H9 (cell line): Measurements from ENCODE around the gene ANAPC2. TPM values are rescaled to one million over a fixed set of nuclear protein-coding genes. Genes with fewer than 3 reads are reported as not detected.
A peak's percentile ranks its signal among the peaks of the same experiment; 100 is the strongest.
"Not testable (repeated sequence)": the region's sequence is repeated elsewhere in the genome, so short reads cannot be mapped to it uniquely, and the experiment has no call there.

Experiments
- DNase-seq: peaks from one replicate; pipeline ENCODE4 v3.0.0-alpha.2; 2017
- H2AFZ ChIP-seq: one replicate; pipeline ENCODE4 v1.6.1; 2013; ENCODE audit warnings: mild to moderate bottlenecking, low read length, control low read depth, moderate library complexity
- H2AK5ac ChIP-seq: 2 replicates; pipeline ENCODE4 v1.6.1; 2013; ENCODE audit warnings: low read length, control low read depth, mixed read lengths; ENCODE audit not compliant: insufficient read length
- H2BK120ac ChIP-seq: one replicate; pipeline ENCODE4 v1.6.1; 2013; ENCODE audit warnings: low read depth, mild to moderate bottlenecking, low read length, control low read depth, inconsistent platforms; ENCODE audit not compliant: poor library complexity, severe bottlenecking
- H2BK12ac ChIP-seq: 2 replicates; pipeline ENCODE4 v1.6.1; 2013; ENCODE audit warnings: low read length, control low read depth, mixed read lengths, low read depth; ENCODE audit not compliant: insufficient read length
- H2BK15ac ChIP-seq: 2 replicates; pipeline ENCODE4 v1.6.1; 2013; ENCODE audit warnings: low read depth, low read length, control low read depth
- H2BK20ac ChIP-seq: one replicate; pipeline ENCODE4 v1.6.1; 2013; ENCODE audit warnings: low read depth, mild to moderate bottlenecking, low read length, control low read depth, inconsistent platforms; ENCODE audit not compliant: poor library complexity, severe bottlenecking
- H2BK5ac ChIP-seq: 2 replicates; pipeline ENCODE4 v1.6.1; 2013; ENCODE audit warnings: low read length, control low read depth, mixed read lengths; ENCODE audit not compliant: insufficient read length
- H3K14ac ChIP-seq: 2 replicates; pipeline ENCODE4 v1.6.1; 2013; ENCODE audit warnings: low read length, control low read depth; ENCODE audit not compliant: insufficient read depth
- H3K18ac ChIP-seq: 2 replicates; pipeline ENCODE4 v1.6.1; 2013; ENCODE audit warnings: low read depth, mild to moderate bottlenecking, mixed read lengths, low read length, control low read depth; ENCODE audit not compliant: insufficient read length
- H3K23ac ChIP-seq: 2 replicates; pipeline ENCODE4 v1.6.1; 2013; ENCODE audit warnings: low read length, control low read depth, mixed read lengths, low read depth; ENCODE audit not compliant: insufficient read length
- H3K23me2 ChIP-seq: 2 replicates; pipeline ENCODE4 v1.6.1; 2013; ENCODE audit warnings: low read depth, mild to moderate bottlenecking, mixed read lengths, low read length, control low read depth; ENCODE audit not compliant: insufficient read length, poor library complexity, severe bottlenecking
- H3K27ac ChIP-seq: 2 replicates; pipeline ENCODE4 v1.5.1; 2013; ENCODE audit warnings: low read length, control low read depth, mixed read lengths, low read depth; ENCODE audit not compliant: insufficient read length
- H3K27me3 ChIP-seq: 2 replicates; pipeline ENCODE4 v1.6.1; 2013; ENCODE audit warnings: low read length, control low read depth, inconsistent platforms; ENCODE audit not compliant: insufficient read depth
- H3K4ac ChIP-seq: 2 replicates; pipeline ENCODE4 v1.6.1; 2013; ENCODE audit warnings: low read depth, mild to moderate bottlenecking, control low read depth, inconsistent platforms, low read length, moderate library complexity
- H3K4me1 ChIP-seq: 2 replicates; pipeline ENCODE4 v1.6.1; 2013; ENCODE audit warnings: low read length, control low read depth, inconsistent platforms; ENCODE audit not compliant: insufficient read depth
- H3K4me2 ChIP-seq: 2 replicates; pipeline ENCODE4 v1.6.1; 2013; ENCODE audit warnings: low read length, control low read depth, mixed read lengths; ENCODE audit not compliant: insufficient read length, insufficient read depth
- H3K56ac ChIP-seq: 2 replicates; pipeline ENCODE4 v1.6.1; 2013; ENCODE audit warnings: low read depth, mild to moderate bottlenecking, mixed read lengths, low read length, control low read depth; ENCODE audit not compliant: insufficient read length
- H3K79me1 ChIP-seq: 2 replicates; pipeline ENCODE4 v1.6.1; 2013; ENCODE audit warnings: low read depth, mild to moderate bottlenecking, moderate library complexity, low read length, control low read depth, inconsistent platforms; ENCODE audit not compliant: insufficient read depth, poor library complexity, severe bottlenecking
- H3K79me2 ChIP-seq: 2 replicates; pipeline ENCODE4 v1.6.1; 2013; ENCODE audit warnings: low read length, control low read depth, inconsistent platforms; ENCODE audit not compliant: insufficient read depth
- H3K9ac ChIP-seq: 2 replicates; pipeline ENCODE4 v1.6.1; 2013; ENCODE audit warnings: low read length, control low read depth, mixed read lengths; ENCODE audit not compliant: insufficient read length; ENCODE audit errors: extremely low read depth
- H3K9me3 ChIP-seq: one replicate; pipeline ENCODE4 v1.6.1; 2013; ENCODE audit warnings: low read depth, low read length, inconsistent platforms; ENCODE audit not compliant: control insufficient read depth
- H3T11ph ChIP-seq: one replicate; pipeline ENCODE4 v1.6.1; 2013; ENCODE audit warnings: mild to moderate bottlenecking, low read length, control low read depth, inconsistent platforms
- H4K20me1 ChIP-seq: one replicate; pipeline ENCODE4 v1.6.1; 2013; ENCODE audit not compliant: control insufficient read depth, insufficient read length, insufficient read depth
- H4K5ac ChIP-seq: 2 replicates; pipeline ENCODE4 v1.6.1; 2013; ENCODE audit warnings: low read depth, mild to moderate bottlenecking, mixed read lengths, low read length, control low read depth; ENCODE audit not compliant: insufficient read length
- H4K8ac ChIP-seq: replicated peaks from 2 replicates; pipeline ENCODE4 v1.6.1; 2013; ENCODE audit warnings: low read length, control low read depth, mixed read lengths, low read depth; ENCODE audit not compliant: insufficient read length
- H4K91ac ChIP-seq: 2 replicates; pipeline ENCODE4 v1.6.1; 2013; ENCODE audit warnings: low read depth, mild to moderate bottlenecking, moderate library complexity, mixed read lengths, low read length, control low read depth; ENCODE audit not compliant: insufficient read length
- H3K27ac Mint-ChIP-seq, 3 experiments: 2 replicates in 2 of 3; 3 replicates in 1 of 3; pipeline ENCODE4 v1.8.0; 2020 to 2021; ENCODE audit warnings: mixed read lengths in 3 of 3, mild to moderate bottlenecking in 1 of 3, moderate library complexity in 1 of 3
- H3K27me3 Mint-ChIP-seq: 2 replicates; pipeline ENCODE4 v1.8.0; 2021; ENCODE audit warnings: low read depth, mild to moderate bottlenecking, moderate library complexity, mixed read lengths
- H3K36me3 Mint-ChIP-seq, 3 experiments: 2 replicates in 2 of 3; 3 replicates in 1 of 3; pipeline ENCODE4 v1.8.0; 2020 to 2021; ENCODE audit warnings: low read depth in 3 of 3, mixed read lengths in 3 of 3; ENCODE audit not compliant: insufficient read depth in 1 of 3
- H3K4me1 Mint-ChIP-seq, 2 experiments: 2 replicates each; pipeline ENCODE4 v1.8.0; 2020; ENCODE audit warnings: mixed read lengths in 2 of 2
- H3K4me3 Mint-ChIP-seq, 2 experiments: 2 replicates in 1 of 2; 3 replicates in 1 of 2; pipeline ENCODE4 v1.8.0; 2020 to 2021; ENCODE audit warnings: mild to moderate bottlenecking in 2 of 2, mixed read lengths in 2 of 2, moderate library complexity in 1 of 2
- H3K9me3 Mint-ChIP-seq, 2 experiments: 2 replicates in 1 of 2; 3 replicates in 1 of 2; pipeline ENCODE4 v1.8.0; 2020; ENCODE audit warnings: mild to moderate bottlenecking in 2 of 2, mixed read lengths in 2 of 2, moderate library complexity in 1 of 2
- CTCF ChIP-seq: fragments of 200-600 bp; sonication (generic); conservative IDR thresholded peaks from 3 replicates; pipeline ENCODE4 v1.8.0; 2021; ENCODE audit warnings: antibody characterized with exemption, mild to moderate bottlenecking
- WGBS: extraction: QIAGEN DNeasy Blood & Tissue Kit; methylation state at CpG from one replicate; pipeline ENCODE4 v1.1.7; 2013; ENCODE audit warnings: missing lambda C conversion rate, low lambda C conversion rate, mixed read lengths; ENCODE audit not compliant: insufficient read length; ENCODE audit errors: extremely low coverage; 5-methylcytosine and 5-hydroxymethylcytosine counted together
- total RNA-seq: library from RNA; stranded (reverse); gene quantifications from 2 replicates; pipeline ENCODE4 v1.2.1, GENCODE V29; 2021

ANAPC2 gene
- total RNA-seq, 1 experiment from 2014 or later, result 54.8 TPM

DNA sequence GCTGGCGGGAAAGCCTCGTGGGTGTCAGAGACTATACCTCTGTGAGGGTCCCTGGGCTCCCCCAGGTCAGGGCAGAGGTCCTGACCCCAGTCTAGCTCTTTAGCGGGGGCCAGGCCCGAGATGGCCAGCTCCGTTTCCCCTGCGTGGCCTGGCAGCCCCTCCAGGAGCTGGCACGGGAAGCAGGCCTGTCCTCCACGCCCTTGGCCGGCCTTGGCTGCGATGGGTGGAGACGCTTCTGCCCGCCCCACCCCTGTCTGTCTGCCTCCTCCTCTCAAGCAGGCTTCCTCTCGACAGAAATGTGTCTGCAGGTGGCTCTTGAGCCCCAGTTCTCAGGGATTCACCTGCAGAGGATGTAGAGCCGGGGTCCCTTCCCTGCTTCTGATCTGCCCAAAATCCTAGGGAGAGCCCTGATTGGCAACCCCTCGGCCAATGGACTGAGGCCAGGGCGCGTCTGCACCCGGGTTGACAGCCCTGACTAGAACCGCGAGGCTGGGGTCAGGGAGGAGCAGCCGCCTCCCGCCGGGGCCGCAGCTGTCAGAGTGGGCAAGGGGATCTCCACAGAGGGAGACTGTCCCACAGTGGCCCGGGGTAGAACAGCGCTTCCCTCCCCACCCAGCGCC lies 52.0 kb downstream of the ANAPC2 start:
- Histone ChIP-seq H4K20me1 (peaks cover 2% of the 10 kb centered on the region), H3K27me3 (peaks cover 29% of the 10 kb centered on the region; the same call in 1 of the 2 replicates), H2AK5ac (no peak overlapping the region), H2BK15ac (no peak overlapping the region), H4K91ac (no peak overlapping the region), H2BK120ac (no peak overlapping the region), H3K56ac (no peak overlapping the region), H2BK5ac (no peak overlapping the region), H3K23ac (no peak overlapping the region), H3K9me3 (no peaks in the 10 kb centered on the region), H3K79me1 (no peaks in the 10 kb centered on the region), H3K14ac (no peak overlapping the region), H2AFZ (no peak overlapping the region), H2BK20ac (no peak overlapping the region), H3K4ac (no peak overlapping the region), H3K4me2 (no peak overlapping the region), H4K8ac (no peak overlapping the region), H3K27ac (no peak overlapping the region), H3K4me1 (no peaks in the 10 kb centered on the region), H3K18ac (no peak overlapping the region), H4K5ac (no peak overlapping the region), H3T11ph (no peak overlapping the region), H3K23me2 (no peaks in the 10 kb centered on the region), H2BK12ac (no peak overlapping the region), H3K79me2 (no peaks in the 10 kb centered on the region), H3K9ac (no peak overlapping the region)
- no peaks in the 10 kb centered on the region for H3K36me3 Mint-ChIP-seq
- no CpG with 5 or more reads among the region's 27 CpGs for WGBS
- H3K27ac Mint-ChIP-seq, result no peak overlapping the region; a peak in 1 of 7 replicates
- H3K4me3 Mint-ChIP-seq, result no peak overlapping the region
- peaks cover 88% of the 10 kb centered on the region for H3K27me3 Mint-ChIP-seq
- no peak for TF ChIP-seq CTCF
- DNase-seq, result peak; percentile 42
- peaks cover 0 to 12% of the 10 kb centered on the region in 2 experiments; a peak in 2 of 4 replicates for H3K4me1 Mint-ChIP-seq
- no peaks in the 10 kb centered on the region; a peak in 2 of 5 replicates for H3K9me3 Mint-ChIP-seq

GRCh38 chr9:137135154-137135553 lies 53.2 kb downstream of the ANAPC2 start:
- not testable (repeated sequence) for H3K4me1 ChIP-seq, H3K4ac ChIP-seq, H3K27ac ChIP-seq, H2BK5ac ChIP-seq, H3K9ac ChIP-seq, H3K79me1 ChIP-seq, H3K23ac ChIP-seq, H3K18ac ChIP-seq, H2AK5ac ChIP-seq, H3K79me2 ChIP-seq, H3K23me2 ChIP-seq, H3K4me3 Mint-ChIP-seq, H3K36me3 Mint-ChIP-seq, H3K4me2 ChIP-seq, H2BK120ac ChIP-seq, H3K27ac Mint-ChIP-seq, H2BK15ac ChIP-seq, H3K9me3 Mint-ChIP-seq, H3K56ac ChIP-seq, H2AFZ ChIP-seq, DNase-seq, H3K14ac ChIP-seq, H4K91ac ChIP-seq, H2BK12ac ChIP-seq, H3K9me3 ChIP-seq, H2BK20ac ChIP-seq, H4K5ac ChIP-seq, H4K20me1 ChIP-seq, H4K8ac ChIP-seq, H3T11ph ChIP-seq
- Mint-ChIP-seq H3K27me3 (peaks cover 87% of the 10 kb centered on the region), H3K4me1 (peaks cover 0 to 15% of the 10 kb centered on the region in 2 experiments; a peak in 2 of 4 replicates)
- WGBS, result no CpG with 5 or more reads among the region's 9 CpGs
- H3K27me3 ChIP-seq, result peaks cover 22% of the 10 kb centered on the region; the same call in 1 of the 2 replicates
